Activated T-cell treated with anti-CD3 and anti-CD28 coated beads for 1 hour (primary cell): ENCODE measurements around the gene RIOX2.
"Not testable (repeated sequence)": the region's sequence is repeated elsewhere in the genome, so short reads cannot be mapped to it uniquely, and the experiment has no call there.

Source experiments
- DNase-seq: peaks from one replicate; pipeline ENCODE4 v3.0.0-alpha.2; 2020; ENCODE audit warnings: low read depth

Gene RIOX2

DNA sequence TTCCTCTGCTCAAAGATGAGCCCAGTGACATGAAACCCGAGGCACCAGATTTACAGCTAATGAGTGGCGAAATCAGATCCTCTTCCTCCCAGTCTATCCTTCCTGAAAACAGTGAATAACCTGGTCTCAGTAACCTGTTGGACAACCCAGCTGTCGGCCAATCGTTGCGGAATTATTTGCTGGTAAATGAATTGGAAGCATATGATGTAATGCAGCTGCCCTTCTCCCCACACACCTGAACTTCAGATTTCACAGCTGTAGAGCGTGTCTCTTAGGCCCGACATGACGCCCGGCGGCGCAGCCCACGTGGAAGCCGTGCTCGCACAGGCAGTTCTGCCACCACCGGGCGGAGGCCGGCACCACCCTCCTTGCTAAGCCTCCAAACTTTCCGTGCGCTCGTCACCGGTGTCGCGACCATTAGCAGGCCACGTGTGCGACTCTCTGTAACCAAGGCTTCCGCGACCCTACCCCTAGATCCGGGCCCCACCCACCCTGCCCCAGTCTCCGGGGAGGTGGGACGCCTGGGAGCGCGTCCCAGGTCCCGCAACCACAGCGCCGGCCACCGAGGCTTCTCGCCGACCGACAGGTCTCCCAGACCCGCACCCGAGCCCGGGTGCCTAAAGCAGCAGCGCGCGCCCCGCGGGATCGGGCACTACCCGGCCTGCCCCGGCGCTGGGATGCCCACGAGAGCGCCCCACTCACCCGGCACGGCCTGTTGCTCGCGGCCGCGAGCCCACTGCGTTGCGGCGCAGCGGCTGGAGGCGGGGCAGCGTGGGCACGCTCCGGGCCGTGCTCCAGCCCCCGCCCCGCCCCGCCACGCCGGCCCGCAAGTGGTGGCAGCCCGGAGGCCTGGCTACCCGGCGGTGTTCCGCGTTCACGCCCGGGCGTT lies at the start of gene RIOX2:
TSS of gene RIOX2 (minus strand) at position 753 of the 889 bp plus-strand sequence. CDS start 4,838 bp downstream, outside the sequence.
- DNase-seq = peak; percentile 70

DNA sequence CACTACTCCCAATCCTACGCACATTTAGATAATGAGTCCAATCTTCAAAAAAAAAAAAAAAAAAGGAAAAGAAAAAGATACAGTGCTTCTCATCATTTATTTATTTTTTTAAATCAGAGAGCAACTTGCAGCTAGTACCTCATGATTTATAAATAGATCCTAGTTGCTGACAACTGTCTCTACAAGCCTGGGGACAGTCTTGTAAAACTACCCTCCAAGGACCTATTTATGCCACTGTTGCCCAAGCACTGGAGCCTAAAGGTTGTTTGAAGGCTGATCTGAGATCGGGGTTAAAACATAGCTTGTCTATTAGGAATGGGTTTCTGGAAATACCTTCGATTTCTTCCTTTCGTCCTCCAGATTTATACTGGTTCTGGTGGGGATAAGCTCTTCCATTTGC lies 48.2 kb upstream of the RIOX2 start:
- DNase-seq = no peak

DNA sequence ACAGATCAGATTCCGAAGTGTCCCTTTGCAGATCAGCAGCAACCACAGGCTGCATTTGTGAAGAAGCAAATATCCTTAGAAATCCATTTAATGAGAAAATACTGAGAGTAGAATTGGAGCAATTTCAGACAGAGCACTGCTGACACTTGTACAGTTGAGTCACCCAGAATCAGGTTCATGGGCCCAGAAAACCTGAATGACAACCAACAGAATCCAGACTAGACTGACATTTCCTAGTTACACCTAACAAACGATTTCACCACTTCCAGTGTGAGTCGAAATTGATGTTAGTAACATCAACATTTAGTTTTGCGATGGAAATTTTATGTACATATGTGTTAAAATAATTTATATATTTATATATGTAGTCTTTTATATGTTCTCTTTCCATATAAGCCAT lies 46.1 kb upstream of the RIOX2 start:
- DNase-seq = no peak

DNA sequence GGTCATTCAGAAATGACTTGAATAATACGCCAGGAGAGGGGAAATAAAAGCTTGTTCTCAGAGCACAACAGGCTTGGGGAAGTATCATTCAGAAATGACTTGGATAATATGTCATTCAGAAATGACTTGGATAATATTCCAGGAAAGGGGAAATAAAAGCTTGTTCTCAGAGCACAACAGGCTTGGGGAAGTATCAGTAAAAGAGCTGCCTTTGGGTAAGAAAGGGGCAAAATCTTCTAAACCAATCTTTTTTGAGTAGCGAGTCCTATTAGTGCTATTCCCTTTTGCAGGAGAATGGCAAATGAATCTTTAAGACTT lies 42.0 kb upstream of the RIOX2 start:
- DNase-seq = no peak

DNA sequence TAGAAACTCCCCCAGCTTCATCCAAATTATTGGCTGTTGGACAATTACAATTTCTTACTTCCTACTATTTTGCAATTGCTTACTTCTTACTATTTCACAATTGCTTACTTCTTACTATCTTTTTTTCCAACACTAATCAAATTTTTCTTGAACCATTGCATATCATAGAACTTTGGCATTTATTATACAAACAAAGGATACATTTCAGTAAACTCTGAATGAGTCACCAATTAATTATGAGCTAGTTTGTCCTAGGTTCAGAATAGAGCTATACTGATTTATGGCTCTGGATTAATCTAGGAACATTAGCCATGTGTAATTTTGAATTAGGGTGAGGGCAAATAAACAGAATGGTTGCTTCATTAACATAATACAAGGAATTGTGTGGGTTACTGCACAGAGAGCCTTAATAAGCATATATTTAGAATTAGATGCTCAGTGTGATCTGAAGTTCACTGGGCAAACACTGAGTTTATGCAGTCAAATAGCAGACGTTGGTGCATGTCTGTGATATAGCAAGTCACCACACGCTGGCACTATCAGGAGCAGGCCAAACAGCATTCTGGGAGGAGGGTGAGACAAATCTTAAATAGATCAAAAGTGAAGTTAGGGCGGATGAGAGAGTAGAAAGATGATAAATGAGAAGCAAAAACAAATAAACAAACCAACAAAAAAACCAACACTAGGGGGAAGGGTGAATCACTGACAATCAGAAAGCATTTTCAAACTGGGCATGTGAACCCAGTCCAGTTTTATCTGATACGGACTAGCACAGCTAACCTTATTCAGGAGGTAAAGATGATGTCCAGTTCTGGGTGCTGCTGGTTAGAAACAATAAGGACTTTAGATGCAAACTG lies 41.4 kb upstream of the RIOX2 start:
- no peak for DNase-seq

DNA sequence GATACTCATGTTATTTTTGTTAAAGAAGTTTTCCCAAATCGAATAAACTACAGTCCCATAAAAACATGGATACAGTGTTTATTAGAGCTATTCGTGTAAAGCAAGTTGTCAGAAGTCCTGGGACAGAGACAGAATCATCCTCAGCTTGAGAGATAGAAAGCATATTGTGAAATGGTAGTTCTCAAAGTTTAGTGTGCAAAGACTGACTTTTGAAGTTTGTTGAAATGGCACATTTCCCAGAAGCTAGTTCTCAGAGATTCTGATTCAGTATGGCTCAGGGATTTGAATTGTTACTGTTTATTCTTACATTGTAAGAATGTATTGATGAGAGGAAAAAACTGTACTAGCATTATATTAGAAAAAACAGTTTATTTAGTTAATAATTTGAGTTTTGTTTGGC lies 40.7 kb upstream of the RIOX2 start:
- DNase-seq = no peak

DNA sequence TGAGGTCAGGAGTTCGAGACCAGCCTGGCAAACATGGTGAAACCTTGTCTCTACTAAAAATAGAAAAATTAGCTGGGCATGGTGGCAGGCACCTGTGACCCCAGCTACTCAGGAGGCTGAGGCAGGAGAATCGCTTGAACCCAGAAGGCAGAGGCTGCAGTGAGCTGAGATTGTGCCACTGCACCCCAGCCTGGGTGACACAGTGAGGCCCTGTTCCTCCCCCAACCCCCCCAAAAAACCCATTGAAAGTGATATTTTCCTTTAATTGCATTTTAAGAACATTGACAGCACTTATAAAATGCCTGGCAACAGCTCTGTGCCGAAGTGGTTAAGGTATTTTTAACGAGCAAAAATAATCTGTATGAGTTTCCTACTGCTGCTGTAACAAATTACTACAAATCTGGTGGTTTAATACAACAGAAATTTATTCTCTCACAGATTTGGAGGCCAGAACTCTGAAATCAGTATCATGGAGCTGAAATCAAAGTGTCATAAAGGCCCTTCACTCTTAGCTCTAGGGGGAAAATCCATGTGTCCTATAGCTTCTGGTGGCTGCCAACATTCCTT lies 38.7 kb upstream of the RIOX2 start:
- not testable (repeated sequence) for DNase-seq

DNA sequence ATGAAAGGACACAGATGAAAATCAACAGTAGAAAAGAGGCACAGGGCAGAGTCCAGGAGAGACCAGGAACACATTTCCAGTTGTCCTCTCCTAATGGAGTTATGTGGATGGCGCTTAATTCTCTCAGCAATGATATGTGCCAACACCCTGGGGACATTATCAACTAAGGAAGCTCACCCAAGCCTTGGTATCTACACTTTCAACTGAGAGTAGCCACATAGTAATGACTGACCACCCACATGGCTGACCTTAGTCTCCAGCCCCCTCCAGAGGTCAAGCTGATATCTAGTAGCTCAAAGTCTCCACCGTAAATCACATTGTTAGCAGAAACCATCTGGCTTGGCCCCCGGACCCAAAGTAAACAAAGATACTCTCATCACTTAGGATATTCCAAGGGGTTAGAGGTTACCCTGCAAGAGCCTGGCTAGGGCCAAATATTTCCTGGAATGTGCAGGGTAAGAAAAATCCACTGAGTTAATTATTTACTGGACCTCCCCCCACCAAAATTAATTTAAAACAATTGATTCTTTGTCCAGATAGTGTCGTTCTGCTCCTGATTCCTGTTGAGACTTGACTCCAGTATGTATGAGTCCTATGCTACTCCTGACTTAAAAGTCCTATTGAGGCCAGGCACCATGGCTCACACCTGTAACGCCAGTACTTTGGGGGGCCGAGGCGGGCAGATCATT lies 38.1 kb upstream of the RIOX2 start:
- no peak for DNase-seq

DNA sequence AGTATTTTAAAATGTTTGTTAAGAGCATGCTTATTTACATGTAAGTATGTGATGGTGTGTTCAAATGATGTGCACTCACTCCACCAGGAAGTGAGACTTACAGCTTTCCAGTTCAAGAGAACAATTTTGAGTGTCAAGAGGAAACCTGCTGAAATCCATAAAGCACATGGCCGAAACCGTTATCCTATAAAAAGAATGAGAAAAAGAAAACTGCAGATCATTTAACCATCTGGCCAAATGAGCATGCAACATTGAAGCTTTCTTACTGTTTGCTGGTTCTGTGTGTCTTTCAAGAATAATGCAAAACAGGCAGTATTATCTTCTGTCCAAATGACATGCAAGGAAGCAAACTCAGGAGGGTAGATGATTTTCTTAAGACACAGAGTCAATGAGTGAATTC lies 36.6 kb upstream of the RIOX2 start:
- no peak for DNase-seq

DNA sequence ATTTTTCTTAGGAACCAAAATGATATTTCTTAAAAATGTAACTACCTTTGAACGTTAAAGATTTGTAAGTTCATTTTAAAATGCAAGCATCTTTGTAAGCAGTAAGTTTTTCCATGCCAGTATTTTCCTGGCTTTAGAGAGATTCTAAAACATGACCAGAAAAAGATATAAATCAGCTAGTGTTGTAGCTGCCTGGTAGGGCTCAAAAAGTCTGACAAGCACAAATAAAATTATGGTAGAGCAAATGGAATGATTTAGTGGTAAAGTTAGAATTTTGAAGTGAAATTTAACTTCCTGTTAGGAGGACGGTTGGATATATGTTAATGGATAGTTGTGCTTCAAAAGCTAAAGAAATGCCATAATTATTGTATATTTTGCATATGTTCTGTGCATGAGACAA lies 33.2 kb upstream of the RIOX2 start:
- DNase-seq = no peak

DNA sequence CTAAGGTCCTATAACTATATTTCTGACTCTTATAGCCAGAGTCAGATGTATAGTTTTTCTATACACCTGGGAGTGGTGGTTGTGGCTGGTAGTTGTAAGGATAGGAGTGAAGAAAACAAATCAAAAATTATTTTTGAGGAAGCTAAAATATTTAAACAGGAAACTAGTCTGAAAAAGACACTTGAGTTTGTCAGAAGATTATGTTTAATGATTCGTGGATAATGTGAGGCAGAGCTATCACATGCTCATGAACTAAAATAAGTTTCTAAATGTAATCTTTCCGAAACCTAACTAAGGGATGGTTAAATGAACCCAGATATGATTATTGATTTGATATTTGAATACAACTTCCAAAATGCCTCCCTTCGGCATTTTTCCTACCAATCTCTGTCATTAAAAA lies 32.5 kb upstream of the RIOX2 start:
- DNase-seq = no peak

DNA sequence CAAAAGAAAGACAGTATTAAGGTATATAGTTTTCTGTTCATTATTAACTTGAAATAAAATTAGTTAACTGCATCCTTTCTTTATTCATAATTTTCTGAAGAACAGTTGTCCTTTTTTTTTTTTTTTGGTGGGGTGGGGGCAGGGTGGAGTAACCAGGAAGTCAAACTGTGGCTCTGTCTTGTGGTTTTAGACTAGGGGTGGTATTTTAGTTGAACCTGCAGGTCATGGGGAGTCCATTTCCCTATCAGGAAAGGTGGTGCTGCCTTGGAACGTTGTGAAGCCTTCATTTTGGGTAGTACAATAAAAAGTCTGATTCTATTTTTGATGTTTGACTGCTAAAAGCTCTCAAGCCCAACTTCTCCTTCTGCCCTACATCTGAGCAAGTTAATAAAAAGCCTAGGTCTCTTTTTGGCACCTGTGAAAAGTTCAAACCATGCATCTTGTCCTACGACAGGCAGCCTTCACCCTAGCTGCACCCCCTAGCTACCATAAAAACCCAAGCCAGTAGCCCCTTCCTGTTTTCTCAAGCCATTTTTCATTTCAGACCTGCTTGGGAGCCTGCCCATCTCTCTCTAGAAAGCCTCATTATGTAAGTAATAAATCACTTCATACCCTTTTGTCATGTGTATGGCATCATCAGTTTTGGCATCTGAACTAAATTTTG lies 31.2 kb upstream of the RIOX2 start:
- no peak for DNase-seq

DNA sequence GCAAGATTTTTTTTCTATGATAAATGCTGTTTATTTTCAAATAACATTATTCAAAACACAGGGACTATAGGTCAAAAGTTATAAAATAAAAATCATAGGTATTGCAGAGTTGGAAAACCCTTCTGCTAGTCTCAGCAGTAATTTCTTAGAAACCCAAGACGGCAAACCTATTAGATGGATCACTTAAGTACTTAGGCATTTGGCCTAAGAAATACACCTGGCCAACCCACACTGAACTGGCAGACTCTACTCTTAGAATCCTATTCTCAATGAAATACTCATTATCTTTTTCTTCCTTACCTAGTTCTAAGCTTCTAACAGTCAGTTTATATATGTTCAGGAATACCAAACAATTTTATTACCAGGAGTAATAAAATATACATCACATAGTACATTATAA lies 30.5 kb upstream of the RIOX2 start:
- DNase-seq = no peak

DNA sequence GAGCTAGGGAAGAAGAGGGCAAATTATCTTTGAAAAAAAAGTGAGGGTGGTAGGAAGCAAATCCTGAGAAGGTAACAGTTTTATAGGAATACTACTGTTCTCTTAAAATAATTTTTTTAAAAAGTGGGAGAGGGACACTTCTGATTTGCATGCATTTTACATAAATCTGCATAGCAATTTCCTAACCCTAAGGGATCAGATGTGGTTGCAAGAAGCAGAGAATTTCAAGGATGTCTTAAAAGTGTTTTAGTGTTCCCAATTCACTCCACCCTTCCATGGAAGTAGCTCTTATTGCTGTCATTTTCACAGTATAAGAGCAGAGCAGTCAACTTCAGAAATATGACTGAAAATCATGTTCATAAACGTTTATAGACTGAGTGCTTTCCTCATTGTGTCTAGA lies 27.8 kb upstream of the RIOX2 start:
- no peak for DNase-seq

DNA sequence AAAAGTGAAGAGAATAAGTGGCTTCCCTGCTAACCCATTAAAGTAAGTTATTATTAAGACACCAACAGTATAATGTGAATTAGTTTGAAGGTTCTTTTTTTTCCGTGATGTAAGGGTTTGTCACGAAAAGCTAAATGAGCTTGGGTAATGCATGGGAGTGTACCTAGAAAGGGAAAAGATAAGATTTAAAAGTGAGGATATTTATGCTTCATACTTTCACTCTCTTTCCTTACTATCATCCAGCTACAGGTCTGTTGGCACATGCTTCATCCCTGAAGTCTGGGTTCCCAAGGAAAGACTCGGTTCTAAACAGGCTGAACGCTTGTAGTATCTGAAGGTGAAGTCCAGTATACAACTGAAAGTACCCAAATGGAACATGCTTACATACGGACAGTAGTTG lies 26.9 kb upstream of the RIOX2 start:
- no peak for DNase-seq

DNA sequence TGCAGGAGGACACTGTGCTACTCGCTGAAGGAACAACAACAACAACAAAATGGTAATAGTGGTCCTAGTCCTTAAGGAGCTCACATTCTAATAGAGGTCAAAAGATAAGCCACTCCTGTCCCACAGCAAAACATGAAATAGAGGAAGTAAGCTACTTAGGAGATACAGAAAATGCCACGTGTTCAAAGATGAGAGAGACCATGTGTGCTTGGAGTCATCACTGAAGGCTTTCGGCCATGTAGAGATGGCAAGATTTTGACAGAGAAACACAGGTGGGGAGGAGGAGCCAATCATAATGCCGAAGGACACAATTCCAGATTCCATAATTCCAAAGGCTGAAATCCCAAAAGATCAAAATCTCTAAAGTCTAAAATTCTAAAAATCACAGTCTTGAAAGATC lies 24.8 kb upstream of the RIOX2 start:
- DNase-seq = no peak

DNA sequence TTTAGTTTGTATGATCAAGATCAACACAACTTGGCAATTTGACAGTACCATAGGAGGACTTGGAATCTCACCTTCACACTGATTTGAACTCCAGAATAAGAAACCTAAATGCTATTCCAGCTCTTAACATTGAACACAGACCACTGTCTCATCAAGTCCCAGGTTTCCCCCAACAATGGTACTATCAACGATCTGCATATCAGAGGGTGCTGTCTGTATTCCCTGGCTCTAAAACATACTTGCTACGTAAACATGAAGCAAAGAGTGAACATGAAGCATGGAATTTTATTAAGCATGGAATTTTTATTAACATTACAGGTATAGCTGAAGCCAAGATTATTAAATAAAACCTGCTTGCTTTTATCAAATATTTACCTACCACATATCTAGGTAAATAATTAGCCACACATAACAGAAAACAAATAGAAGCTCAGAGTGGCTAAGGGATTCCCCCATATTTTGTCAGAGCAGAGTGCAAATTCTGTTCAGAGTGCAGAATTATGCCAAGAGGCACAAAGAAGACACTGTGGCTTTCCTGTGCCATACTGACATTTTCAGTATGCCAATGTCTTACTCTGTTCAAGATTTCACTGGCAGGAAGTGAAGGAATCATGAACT lies 22.2 kb upstream of the RIOX2 start:
- DNase-seq = no peak

DNA sequence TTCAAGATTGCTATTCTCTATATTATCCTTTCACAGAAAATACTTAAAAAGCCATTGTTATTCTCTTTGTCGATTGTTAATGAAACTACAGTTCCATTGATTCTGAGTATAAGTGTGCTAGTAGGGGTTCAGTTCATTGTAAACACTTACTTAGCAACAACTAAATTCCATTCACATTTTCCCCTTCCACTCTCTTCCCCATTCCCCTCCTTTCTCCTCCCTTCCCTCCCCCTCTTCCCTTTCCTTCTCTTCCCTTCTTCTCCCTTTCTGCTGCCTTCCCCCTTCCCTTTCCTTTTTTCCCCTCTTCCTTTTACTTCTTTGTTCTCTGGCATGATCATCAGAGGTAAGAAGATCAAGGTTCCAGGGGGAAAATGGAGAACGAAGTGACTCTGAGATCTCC lies 21.3 kb upstream of the RIOX2 start:
- DNase-seq = no peak

DNA sequence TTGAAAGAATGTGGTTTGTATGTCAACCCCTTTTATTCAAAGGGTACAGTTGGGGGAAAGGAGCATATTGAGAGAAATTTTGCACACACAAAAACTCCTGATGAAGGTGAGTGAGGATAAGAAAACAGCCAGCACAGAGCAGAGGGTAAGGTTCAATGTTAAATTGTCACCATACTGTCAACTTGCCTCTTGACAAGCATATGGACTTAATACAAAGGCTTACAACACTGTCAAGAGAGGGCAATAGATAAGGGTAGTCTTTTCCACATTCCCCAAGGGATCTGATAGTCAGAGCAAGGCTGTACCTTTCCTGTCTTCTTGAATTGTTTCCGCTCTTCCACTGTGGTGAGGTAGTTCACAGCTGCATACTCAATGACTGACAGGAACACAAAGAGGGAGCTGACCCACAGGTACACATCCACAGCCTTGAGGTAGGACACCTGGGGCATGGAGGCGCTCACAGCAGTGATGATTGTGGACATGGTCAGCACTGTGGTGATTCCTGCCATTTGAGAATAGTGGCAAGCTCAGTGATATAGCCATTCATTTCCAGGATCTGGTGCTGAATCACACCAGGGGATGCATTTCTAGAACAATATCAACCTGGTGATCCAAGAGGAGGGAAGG lies 20.4 kb upstream of the RIOX2 start:
- no peak for DNase-seq

DNA sequence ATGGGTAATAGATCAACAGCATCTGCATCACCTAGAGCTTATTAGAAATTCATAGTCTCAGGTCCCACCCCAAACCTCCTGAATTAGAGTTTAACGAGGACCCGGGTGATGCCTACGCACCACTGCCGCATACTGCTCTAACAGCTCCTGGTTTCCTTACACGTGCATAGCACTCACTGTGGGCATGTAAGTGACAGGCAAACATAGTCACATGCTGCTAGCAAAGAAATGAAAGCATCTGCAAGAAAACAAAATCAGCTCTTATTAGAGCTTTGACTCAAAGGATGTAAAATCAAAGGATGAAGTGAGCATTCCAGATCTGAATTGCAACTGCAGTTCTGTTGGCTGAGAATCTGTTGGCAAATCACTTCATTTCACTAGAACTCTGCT lies 19.1 kb upstream of the RIOX2 start:
- no peak for DNase-seq
